Left ventricle myocardium inferior (tissue), 1 donor: ENCODE results near the gene GAD2. TPM values are rescaled to one million over a fixed set of nuclear protein-coding genes. Genes with fewer than 3 reads are reported as not detected.

Experiments used
- DNase-seq: peaks from one replicate; pipeline ENCODE4 v3.0.0-alpha.2; 2020
- H3K27ac ChIP-seq: fragments of 200-600 bp; replicated peaks from 2 replicates; pipeline ENCODE4 v1.8.0; 2021
- H3K27me3 ChIP-seq: fragments of 200-600 bp; 2 replicates; pipeline ENCODE4 v1.8.0; 2021; ENCODE audit warnings: low read depth
- H3K36me3 ChIP-seq: fragments of 200-600 bp; 2 replicates; pipeline ENCODE4 v1.8.0; 2021
- H3K4me1 ChIP-seq: fragments of 200-600 bp; 2 replicates; pipeline ENCODE4 v1.8.0; 2021
- H3K4me3 ChIP-seq: fragments of 200-600 bp; 2 replicates; pipeline ENCODE4 v1.8.0; 2021; ENCODE audit warnings: mild to moderate bottlenecking, moderate library complexity
- H3K9me3 ChIP-seq: fragments of 200-600 bp; replicated peaks from 2 replicates; pipeline ENCODE4 v1.8.0; 2021
- intact Hi-C: fragments of 100-400 bp; cut with micrococcal nuclease; formaldehyde crosslinking; loops from one replicate; pipeline ENCODE4 v1.11.0; 2022
- total RNA-seq: library from RNA; stranded (reverse); fragmentation: NEBNext Ultra II Directional; extraction: Animal tissue kit (Norgen Biotek cat#: 25700); gene quantifications from one replicate; pipeline ENCODE4 v1.2.1, GENCODE V29; 2021
- TF ChIP-seq, protein P1 (sequence below): fragments of 200-600 bp; IDR thresholded peaks from 2 replicates; pipeline ENCODE4 v1.8.0; 2021; ENCODE audit warnings: antibody characterized with exemption, mild to moderate bottlenecking, borderline replicate concordance
- donor health status: DM: no; HTN: yes; CAD: no; lungs with severe emphysema.

GAD2 gene
- total RNA-seq, 1 donor from 2014 or later, result not detected

DNA sequence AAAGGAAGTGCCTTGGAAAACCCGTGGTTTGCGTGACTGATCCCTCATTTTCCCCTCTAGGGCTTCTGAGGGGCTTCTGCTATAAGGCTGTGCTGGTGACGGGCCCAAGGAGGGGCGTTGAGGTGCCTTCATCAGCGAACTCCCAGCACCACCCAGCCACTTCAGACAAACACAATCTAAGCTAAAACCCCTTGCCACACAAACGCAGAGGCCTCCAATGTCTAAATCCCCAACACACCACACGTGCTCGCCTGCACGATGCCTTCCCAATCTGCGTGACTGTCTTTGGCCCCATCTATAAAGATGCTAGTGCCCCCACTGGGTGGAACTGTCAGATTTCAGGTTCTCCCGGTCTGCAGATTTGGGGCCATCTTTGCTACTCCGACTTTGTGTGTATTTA is 4.1 kb upstream of the GAD2 start:
- no peak overlapping the region for H3K27ac ChIP-seq
- no peak overlapping the region for H3K4me3 ChIP-seq
- intact Hi-C loops, result no loop called here
- H3K27me3 ChIP-seq, result peaks cover 92% of the 10 kb centered on the region
- peaks cover 7% of the 10 kb centered on the region for H3K9me3 ChIP-seq
- no peak for DNase-seq
- peaks cover 30% of the 10 kb centered on the region for H3K4me1 ChIP-seq
- H3K36me3 ChIP-seq, result no peaks in the 10 kb centered on the region
- TF ChIP-seq, protein P1, sequence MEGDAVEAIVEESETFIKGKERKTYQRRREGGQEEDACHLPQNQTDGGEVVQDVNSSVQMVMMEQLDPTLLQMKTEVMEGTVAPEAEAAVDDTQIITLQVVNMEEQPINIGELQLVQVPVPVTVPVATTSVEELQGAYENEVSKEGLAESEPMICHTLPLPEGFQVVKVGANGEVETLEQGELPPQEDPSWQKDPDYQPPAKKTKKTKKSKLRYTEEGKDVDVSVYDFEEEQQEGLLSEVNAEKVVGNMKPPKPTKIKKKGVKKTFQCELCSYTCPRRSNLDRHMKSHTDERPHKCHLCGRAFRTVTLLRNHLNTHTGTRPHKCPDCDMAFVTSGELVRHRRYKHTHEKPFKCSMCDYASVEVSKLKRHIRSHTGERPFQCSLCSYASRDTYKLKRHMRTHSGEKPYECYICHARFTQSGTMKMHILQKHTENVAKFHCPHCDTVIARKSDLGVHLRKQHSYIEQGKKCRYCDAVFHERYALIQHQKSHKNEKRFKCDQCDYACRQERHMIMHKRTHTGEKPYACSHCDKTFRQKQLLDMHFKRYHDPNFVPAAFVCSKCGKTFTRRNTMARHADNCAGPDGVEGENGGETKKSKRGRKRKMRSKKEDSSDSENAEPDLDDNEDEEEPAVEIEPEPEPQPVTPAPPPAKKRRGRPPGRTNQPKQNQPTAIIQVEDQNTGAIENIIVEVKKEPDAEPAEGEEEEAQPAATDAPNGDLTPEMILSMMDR, result no peak

DNA sequence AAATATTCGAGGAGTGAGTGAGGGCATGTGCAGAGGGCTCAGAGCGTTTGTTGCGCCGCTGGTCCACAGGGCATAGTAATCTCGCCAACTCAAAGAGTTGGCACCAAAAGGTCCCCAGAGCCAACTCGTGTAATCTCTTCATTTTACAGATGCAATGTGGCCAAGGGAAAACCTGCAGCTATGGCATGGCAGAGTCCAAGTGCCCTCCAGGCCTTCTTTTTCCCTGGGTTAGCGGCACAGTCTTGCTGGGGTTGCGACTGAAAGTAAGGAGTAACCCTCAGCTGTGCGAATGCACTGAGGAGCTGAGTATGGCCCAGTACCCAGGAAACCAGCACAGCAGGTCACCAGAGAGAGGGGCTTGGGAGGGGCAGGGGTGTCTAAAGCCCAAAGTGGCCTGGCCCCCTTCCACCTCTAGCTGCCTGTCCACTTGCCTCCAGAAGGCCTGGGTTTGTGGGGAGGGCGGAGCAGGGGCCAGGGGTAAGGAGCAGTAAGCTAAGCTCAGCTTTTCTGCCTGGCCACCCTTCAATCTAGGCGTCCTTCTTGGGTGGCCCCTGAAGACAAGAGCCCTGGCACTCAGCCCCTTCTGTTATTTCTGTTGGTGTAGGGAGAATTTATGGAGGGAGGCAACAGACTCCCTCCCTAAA is 3.3 kb upstream of the GAD2 start:
- H3K4me3 ChIP-seq, result no peak overlapping the region
- intact Hi-C loops, result no loop called here
- peaks cover 37% of the 10 kb centered on the region for H3K4me1 ChIP-seq
- no peak for DNase-seq
- no peaks in the 10 kb centered on the region for H3K36me3 ChIP-seq
- peaks cover 96% of the 10 kb centered on the region for H3K27me3 ChIP-seq
- H3K9me3 ChIP-seq, result no peaks in the 10 kb centered on the region
- no peak overlapping the region for H3K27ac ChIP-seq
- TF ChIP-seq, protein P1, result no peak

DNA sequence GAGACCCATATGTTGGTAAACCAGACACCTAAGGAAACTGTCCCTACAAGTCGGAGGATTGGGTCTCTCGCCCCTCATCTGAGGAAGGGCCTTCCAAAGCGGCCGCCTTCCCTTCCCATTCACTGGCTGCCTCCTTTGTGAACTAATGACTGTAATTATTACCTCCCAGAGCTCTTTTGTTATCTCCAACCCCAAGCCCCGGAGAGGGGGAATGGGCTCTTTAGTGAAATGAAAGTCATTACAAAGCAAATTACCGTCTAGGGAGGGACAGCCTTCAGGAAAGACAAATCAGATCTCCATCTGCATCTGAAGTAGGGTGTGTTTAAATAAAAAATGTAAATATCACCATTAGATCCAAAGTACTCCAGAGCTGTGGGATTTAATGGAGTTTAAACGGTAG is 2.6 kb upstream of the GAD2 start:
- Histone ChIP-seq H3K27ac (no peak overlapping the region), H3K36me3 (no peaks in the 10 kb centered on the region), H3K4me1 (peaks cover 37% of the 10 kb centered on the region), H3K27me3 (peaks cover 95% of the 10 kb centered on the region), H3K4me3 (no peak overlapping the region), H3K9me3 (no peaks in the 10 kb centered on the region)
- TF ChIP-seq, protein P1, result no peak
- intact Hi-C loops, result no loop called here
- no peak for DNase-seq

DNA sequence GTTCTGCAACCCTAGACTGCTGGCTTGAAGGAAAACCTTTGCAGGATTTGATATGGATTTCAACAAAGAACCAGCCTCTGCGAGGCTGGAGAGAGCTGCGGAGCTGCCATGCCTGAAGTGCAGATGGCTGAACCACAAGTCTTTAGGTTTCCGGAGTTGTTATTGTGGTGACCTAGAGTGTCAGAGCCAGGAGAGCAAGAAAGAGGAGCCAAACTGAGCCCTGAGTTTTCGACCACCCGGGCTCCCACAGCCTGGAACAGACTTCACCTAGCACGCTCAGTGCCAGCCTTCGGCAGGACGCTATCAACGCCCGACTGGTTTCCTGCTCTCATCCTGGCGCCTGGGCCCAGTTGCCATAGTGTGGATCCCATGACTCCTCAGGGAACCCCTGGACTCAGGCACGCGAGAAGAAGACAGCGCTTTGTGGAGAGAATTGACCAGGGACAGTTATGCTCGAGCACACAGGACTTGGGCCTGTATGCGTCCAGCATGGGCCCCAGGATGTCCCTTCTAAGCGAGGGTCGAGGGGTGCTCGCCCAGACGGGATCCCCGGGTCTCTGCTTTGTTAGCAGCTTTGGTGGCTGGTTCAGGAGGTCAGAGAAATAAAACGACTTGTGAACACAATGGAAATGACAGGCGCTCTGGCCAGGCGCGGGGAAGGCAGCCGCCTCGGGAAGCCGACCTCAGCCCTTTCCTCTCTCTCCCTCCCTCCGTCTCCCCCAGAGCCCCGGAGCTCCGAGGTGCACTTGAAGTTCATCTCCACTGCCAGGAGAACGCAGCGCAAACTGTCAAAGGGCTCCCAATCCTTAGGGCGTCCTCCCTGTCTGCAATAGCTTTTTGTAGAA is 1.8 kb upstream of the GAD2 start:
- peaks cover 97% of the 10 kb centered on the region for H3K27me3 ChIP-seq

DNA sequence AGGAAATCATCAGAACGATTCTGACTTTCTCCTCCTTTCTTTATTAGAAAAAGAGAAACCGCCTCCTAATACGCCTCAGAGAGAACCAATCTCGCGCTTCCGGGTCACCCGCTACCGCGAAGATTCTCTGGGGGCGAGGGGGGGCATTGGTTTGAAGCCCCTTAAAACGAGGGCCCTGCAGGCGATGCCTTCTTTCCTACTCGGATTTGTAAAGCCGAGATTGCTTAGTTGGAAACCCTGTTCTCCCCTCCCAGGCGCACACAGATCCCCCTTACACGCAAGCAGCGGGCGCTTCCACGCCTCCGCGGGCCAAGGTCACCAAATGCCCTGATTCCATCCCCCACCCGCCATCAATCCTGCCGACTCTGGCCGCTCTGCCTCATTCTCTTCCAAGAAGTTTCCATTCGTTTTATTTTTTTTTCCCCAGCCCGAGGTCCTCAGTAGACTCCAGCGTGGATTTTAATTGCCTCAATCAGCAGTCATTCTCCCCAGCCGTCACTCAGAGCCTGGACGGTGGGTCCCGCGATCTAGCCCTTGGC is 1.1 kb upstream of the GAD2 start:
- TF ChIP-seq, protein P1, result no peak
- H3K27ac ChIP-seq, result no peak overlapping the region
- H3K27me3 ChIP-seq, result peaks cover 99% of the 10 kb centered on the region
- no peak for DNase-seq
- no peaks in the 10 kb centered on the region for H3K36me3 ChIP-seq
- intact Hi-C loops, result no loop called here
- peaks cover 37% of the 10 kb centered on the region for H3K4me1 ChIP-seq
- no peaks in the 10 kb centered on the region for H3K9me3 ChIP-seq
- peak overlapping the region; percentile 33 for H3K4me3 ChIP-seq

More for the DNA sequence above, 1.8 kb upstream of the GAD2 start:
- TF ChIP-seq, protein P1, result no peak
- H3K36me3 ChIP-seq, result no peaks in the 10 kb centered on the region
- DNase-seq, result no peak
- intact Hi-C loops, result no loop called here
- H3K9me3 ChIP-seq, result no peaks in the 10 kb centered on the region
- H3K27ac ChIP-seq, result no peak overlapping the region
- peaks cover 37% of the 10 kb centered on the region for H3K4me1 ChIP-seq
- H3K4me3 ChIP-seq, result peak overlapping the region; percentile 33
